Muscle layer of colon (tissue), 2 donors: Measurements from ENCODE around the gene KRT37.

Experiments used
- H3K27ac ChIP-seq: one replicate; pipeline ENCODE4 v1.7.0; 2013; ENCODE audit warnings: low read depth, mild to moderate bottlenecking, low read length, moderate library complexity
- H3K27me3 ChIP-seq, 2 donors: one replicate each; pipeline ENCODE4 v1.7.0; 2013; ENCODE audit warnings: low read length in 2 of 2, mild to moderate bottlenecking in 2 of 2; ENCODE audit not compliant: insufficient read depth in 2 of 2, control insufficient read depth in 1 of 2
- H3K36me3 ChIP-seq: one replicate; pipeline ENCODE4 v1.7.0; 2013; ENCODE audit warnings: mild to moderate bottlenecking, low read length; ENCODE audit not compliant: insufficient read depth
- H3K4me1 ChIP-seq: one replicate; pipeline ENCODE4 v1.7.0; 2013; ENCODE audit warnings: mild to moderate bottlenecking, low read length; ENCODE audit not compliant: insufficient read depth
- H3K4me3 ChIP-seq, 2 donors: one replicate each; pipeline ENCODE4 v1.7.0; 2013; ENCODE audit warnings: low read length in 2 of 2, low read depth in 1 of 2, mild to moderate bottlenecking in 1 of 2, moderate library complexity in 1 of 2
- H3K9ac ChIP-seq: one replicate; pipeline ENCODE4 v1.7.0; 2013; ENCODE audit warnings: low read length
- H3K9me3 ChIP-seq: one replicate; pipeline ENCODE4 v1.7.0; 2013; ENCODE audit warnings: mild to moderate bottlenecking, low read length
- donor health status: abdominal sarcoma.
- donor health status: Adenocarcinoma of cecum.

The KRT37 gene

GRCh38 chr17:41452281-41452680, 27.9 kb upstream of the KRT37 start:
- H3K4me3 ChIP-seq, result no peak overlapping the region
- no peaks in the 10 kb centered on the region for H3K9me3 ChIP-seq
- no peaks in the 10 kb centered on the region for H3K4me1 ChIP-seq
- no peak overlapping the region for H3K27ac ChIP-seq
- H3K27me3 ChIP-seq, result no peaks in the 10 kb centered on the region
- no peak overlapping the region for H3K9ac ChIP-seq
- no peaks in the 10 kb centered on the region for H3K36me3 ChIP-seq

GRCh38 chr17:41451154-41451728, 26.9 kb upstream of the KRT37 start:
- Histone ChIP-seq H3K27ac (no peak overlapping the region), H3K4me3 (no peak overlapping the region), H3K27me3 (no peaks in the 10 kb centered on the region), H3K9ac (no peak overlapping the region), H3K9me3 (no peaks in the 10 kb centered on the region), H3K4me1 (no peaks in the 10 kb centered on the region), H3K36me3 (no peaks in the 10 kb centered on the region)

GRCh38 chr17:41449008-41449407, 24.6 kb upstream of the KRT37 start:
- no peak overlapping the region for H3K27ac ChIP-seq
- no peaks in the 10 kb centered on the region for H3K36me3 ChIP-seq
- no peaks in the 10 kb centered on the region for H3K4me1 ChIP-seq
- no peak overlapping the region for H3K4me3 ChIP-seq
- no peak overlapping the region for H3K9ac ChIP-seq
- H3K27me3 ChIP-seq, result no peaks in the 10 kb centered on the region
- H3K9me3 ChIP-seq, result no peaks in the 10 kb centered on the region

GRCh38 chr17:41448506-41448905, 24.1 kb upstream of the KRT37 start:
- Histone ChIP-seq H3K9ac (no peak overlapping the region), H3K36me3 (no peaks in the 10 kb centered on the region), H3K9me3 (no peaks in the 10 kb centered on the region), H3K27me3 (no peaks in the 10 kb centered on the region), H3K4me1 (no peaks in the 10 kb centered on the region), H3K4me3 (no peak overlapping the region), H3K27ac (no peak overlapping the region)

- Histone ChIP-seq H3K9me3 (no peaks in the 10 kb centered on the region), H3K9ac (no peak overlapping the region), H3K4me3 (no peak overlapping the region), H3K27ac (no peak overlapping the region), H3K27me3 (no peaks in the 10 kb centered on the region), H3K36me3 (no peaks in the 10 kb centered on the region), H3K4me1 (no peaks in the 10 kb centered on the region)
Observed at GRCh38 chr17:41446806-41447205, 22.4 kb upstream of the KRT37 start.

- H3K27ac ChIP-seq, result no peak overlapping the region
Observed at GRCh38 chr17:41444640-41445039, 20.3 kb upstream of the KRT37 start.

GRCh38 chr17:41444186-41444585, 19.8 kb upstream of the KRT37 start:
- Histone ChIP-seq H3K27ac (no peak overlapping the region), H3K36me3 (no peaks in the 10 kb centered on the region), H3K27me3 (no peaks in the 10 kb centered on the region), H3K9me3 (no peaks in the 10 kb centered on the region), H3K9ac (no peak overlapping the region), H3K4me3 (no peak overlapping the region), H3K4me1 (no peaks in the 10 kb centered on the region)

More at GRCh38 chr17:41444640-41445039, 20.3 kb upstream of the KRT37 start:
- H3K9me3 ChIP-seq, result no peaks in the 10 kb centered on the region
- H3K4me3 ChIP-seq, result no peak overlapping the region
- H3K4me1 ChIP-seq, result no peaks in the 10 kb centered on the region
- H3K27me3 ChIP-seq, result no peaks in the 10 kb centered on the region
- no peaks in the 10 kb centered on the region for H3K36me3 ChIP-seq
- no peak overlapping the region for H3K9ac ChIP-seq

GRCh38 chr17:41442739-41443138, 18.4 kb upstream of the KRT37 start:
- no peaks in the 10 kb centered on the region for H3K4me1 ChIP-seq
- H3K4me3 ChIP-seq, result no peak overlapping the region
- no peak overlapping the region for H3K9ac ChIP-seq
- H3K9me3 ChIP-seq, result no peaks in the 10 kb centered on the region
- no peaks in the 10 kb centered on the region for H3K36me3 ChIP-seq
- H3K27me3 ChIP-seq, result no peaks in the 10 kb centered on the region
- no peak overlapping the region for H3K27ac ChIP-seq

- Histone ChIP-seq H3K36me3 (no peaks in the 10 kb centered on the region), H3K9ac (no peak within 1 kb of the TSS)
Observed at GRCh38 chr17:41440531-41441033, 16.2 kb upstream of the KRT37 start, which contains the start of gene KRT38. KRT38 (minus strand) TSS chr17:41440983; CDS start chr17:41440921, 62 bp downstream.

GRCh38 chr17:41439375-41439774, 15.0 kb upstream of the KRT37 start:
- no peaks in the 10 kb centered on the region for H3K36me3 ChIP-seq
- no peak overlapping the region for H3K27ac ChIP-seq
- no peaks in the 10 kb centered on the region for H3K9me3 ChIP-seq
- H3K27me3 ChIP-seq, result no peaks in the 10 kb centered on the region
- no peak overlapping the region for H3K4me3 ChIP-seq
- no peaks in the 10 kb centered on the region for H3K4me1 ChIP-seq
- no peak overlapping the region for H3K9ac ChIP-seq

More at GRCh38 chr17:41440531-41441033, 16.2 kb upstream of the KRT37 start, which contains the start of gene KRT38:
- Histone ChIP-seq H3K9me3 (no peaks in the 10 kb centered on the region), H3K4me1 (no peaks in the 10 kb centered on the region), H3K27ac (no peak within 1 kb of the TSS), H3K4me3 (no peak within 1 kb of the TSS), H3K27me3 (no peaks in the 10 kb centered on the region)

GRCh38 chr17:41437769-41438168, 13.4 kb upstream of the KRT37 start:
- H3K4me1 ChIP-seq, result no peaks in the 10 kb centered on the region
- no peaks in the 10 kb centered on the region for H3K36me3 ChIP-seq
- no peaks in the 10 kb centered on the region for H3K9me3 ChIP-seq
- H3K4me3 ChIP-seq, result no peak overlapping the region
- H3K27me3 ChIP-seq, result no peaks in the 10 kb centered on the region
- no peak overlapping the region for H3K9ac ChIP-seq
- H3K27ac ChIP-seq, result no peak overlapping the region

- no peaks in the 10 kb centered on the region for H3K27me3 ChIP-seq
- no peaks in the 10 kb centered on the region for H3K9me3 ChIP-seq
- no peak overlapping the region for H3K9ac ChIP-seq
- H3K4me1 ChIP-seq, result no peaks in the 10 kb centered on the region
- H3K27ac ChIP-seq, result no peak overlapping the region
- H3K36me3 ChIP-seq, result no peaks in the 10 kb centered on the region
- no peak overlapping the region for H3K4me3 ChIP-seq
Observed at GRCh38 chr17:41437254-41437653, 12.9 kb upstream of the KRT37 start.
